H1 (cell line): ENCODE results near the gene NHLH1. TPM values are rescaled to one million over a fixed set of nuclear protein-coding genes. Genes with fewer than 3 reads are reported as not detected.

Source experiments
- CTCF ChIA-PET: fragments of 300-600 bp; sonication (Branson Sonifier 250); formaldehyde crosslinking; loops from one replicate; lab custom pipeline; 2021; ENCODE audit not compliant: partially characterized antibody; lab: Charles Lee
- POLR2A ChIA-PET: fragments of 300-600 bp; sonication (Branson Sonifier 250); formaldehyde crosslinking; loops from one replicate; lab custom pipeline; 2021; ENCODE audit warnings: inconsistent platforms; ENCODE audit not compliant: partially characterized antibody; lab: Charles Lee
- DNase-seq, 2 experiments: peaks; one replicate each; pipeline versions ENCODE4 v3.0.0 to v3.0.0-alpha.2; 2010 to 2022; ENCODE audit warnings: low spot score in 2 of 2, low read depth in 1 of 2, mixed read lengths in 1 of 2
- FAIRE-seq: peaks from 2 replicates; lab custom pipeline; 2011; peaks lifted over from hg19 to GRCh38; lab: Jason Lieb, UNC
- H2AFZ ChIP-seq: 2 replicates; pipeline ENCODE4 v1.8.1; 2012; ENCODE audit warnings: low read length, inconsistent platforms
- H2AK5ac ChIP-seq: 2 replicates; pipeline ENCODE4 v1.6.1; 2013; ENCODE audit warnings: low read depth, low read length
- H2BK120ac ChIP-seq: replicated peaks from 2 replicates; pipeline ENCODE3; 2013; ENCODE audit warnings: low read depth, low read length, inconsistent platforms
- H2BK12ac ChIP-seq: 2 replicates; pipeline ENCODE4 v1.6.1; 2013; ENCODE audit warnings: low read depth, low read length
- H2BK15ac ChIP-seq: 2 replicates; pipeline ENCODE4 v1.6.1; 2013; ENCODE audit warnings: low read length
- H2BK20ac ChIP-seq: 2 replicates; pipeline ENCODE4 v1.6.1; 2013; ENCODE audit warnings: low read length
- H2BK5ac ChIP-seq: 2 replicates; pipeline ENCODE4 v1.6.1; 2013; ENCODE audit warnings: low read depth, low read length
- H3K14ac ChIP-seq: 2 replicates; pipeline ENCODE4 v1.6.1; 2013; ENCODE audit warnings: inconsistent platforms; ENCODE audit not compliant: insufficient read length
- H3K18ac ChIP-seq: 2 replicates; pipeline ENCODE4 v1.6.1; 2013; ENCODE audit warnings: low read length; ENCODE audit errors: extremely low read depth
- H3K23ac ChIP-seq: 2 replicates; pipeline ENCODE4 v1.6.1; 2013; ENCODE audit warnings: inconsistent platforms; ENCODE audit not compliant: insufficient read length
- H3K23me2 ChIP-seq: 2 replicates; pipeline ENCODE4 v1.6.1; 2013; ENCODE audit warnings: low read depth, low read length
- H3K27ac ChIP-seq: 2 replicates; pipeline ENCODE4 v1.6.1; 2011; ENCODE audit warnings: low read depth, low read length, inconsistent platforms
- H3K27me3 ChIP-seq, 4 experiments: replicated peaks in 1 of 4; 1 replicate in 1 of 4; 2 replicates in 3 of 4; pipeline versions ENCODE4 v1.6.1 to v1.8.1; 2011 to 2013; ENCODE audit warnings: low read length in 3 of 4, mild to moderate bottlenecking in 3 of 4, inconsistent platforms in 2 of 4, mixed read lengths in 2 of 4, moderate library complexity in 1 of 4; ENCODE audit not compliant: control insufficient read depth in 3 of 4, insufficient read depth in 3 of 4; ENCODE audit errors: extremely low read depth in 1 of 4
- H3K36me3 ChIP-seq, 4 experiments: 2 replicates each; pipeline versions ENCODE4 v1.6.1 to v1.8.1; 2011 to 2013; ENCODE audit warnings: mild to moderate bottlenecking in 4 of 4, low read length in 3 of 4, moderate library complexity in 2 of 4, control low read depth in 1 of 4, inconsistent platforms in 1 of 4; ENCODE audit not compliant: insufficient read depth in 4 of 4, control insufficient read depth in 2 of 4
- H3K4ac ChIP-seq: replicated peaks from 2 replicates; pipeline ENCODE3; 2013; ENCODE audit warnings: low read length, low read depth, mixed read lengths, inconsistent platforms; ENCODE audit not compliant: insufficient read length
- H3K4me1 ChIP-seq, 4 experiments: replicated peaks in 1 of 4; 1 replicate in 1 of 4; 2 replicates in 3 of 4; pipeline versions ENCODE4 v1.6.1 to v1.8.1; 2011 to 2013; ENCODE audit warnings: low read length in 3 of 4, inconsistent platforms in 2 of 4, mixed read lengths in 1 of 4; ENCODE audit not compliant: insufficient read depth in 4 of 4, control insufficient read depth in 3 of 4
- H3K4me2 ChIP-seq, 2 experiments: 2 replicates each; pipeline versions ENCODE4 v1.6.1 to v1.8.1; 2011 to 2013; ENCODE audit warnings: low read depth in 2 of 2, low read length in 2 of 2, control low read depth in 1 of 2, inconsistent platforms in 1 of 2, mild to moderate bottlenecking in 1 of 2; ENCODE audit not compliant: insufficient read depth in 1 of 2
- H3K4me3 ChIP-seq, 4 experiments: fragments of 200-600, 300-600 bp in 1 of 4; sonication (generic), shearing (Covaris generic), sonication (Bioruptor Twin) in 1 of 4; 2 replicates each; pipeline versions ENCODE4 v1.5.1 to v1.8.1; 2011 to 2016; ENCODE audit warnings: low read length in 4 of 4, low read depth in 3 of 4, control low read depth in 2 of 4, inconsistent platforms in 2 of 4, mild to moderate bottlenecking in 2 of 4, mixed read lengths in 1 of 4, moderate library complexity in 1 of 4; ENCODE audit not compliant: insufficient read depth in 2 of 4; ENCODE audit errors: extremely low read depth in 1 of 4
- H3K56ac ChIP-seq: replicated peaks from 2 replicates; pipeline ENCODE3; 2013; ENCODE audit warnings: low read depth, mild to moderate bottlenecking, mixed read lengths, low read length, inconsistent platforms; ENCODE audit not compliant: insufficient read length
- H3K79me1 ChIP-seq: 2 replicates; pipeline ENCODE4 v1.6.1; 2013; ENCODE audit warnings: low read depth, low read length, control low read depth
- H3K79me2 ChIP-seq, 2 experiments: 2 replicates each; pipeline versions ENCODE4 v1.6.1 to v1.8.1; 2012 to 2013; ENCODE audit warnings: low read length in 2 of 2, mild to moderate bottlenecking in 2 of 2, inconsistent platforms in 1 of 2; ENCODE audit not compliant: insufficient read depth in 2 of 2, control insufficient read depth in 1 of 2
- H3K9ac ChIP-seq, 4 experiments: replicated peaks in 1 of 4; 1 replicate in 1 of 4; 2 replicates in 3 of 4; pipeline versions ENCODE4 v1.6.1 to v1.8.1; 2011 to 2013; ENCODE audit warnings: low read depth in 3 of 4, low read length in 3 of 4, control low read depth in 2 of 4, mild to moderate bottlenecking in 2 of 4, moderate library complexity in 2 of 4, inconsistent platforms in 1 of 4; ENCODE audit errors: extremely low read depth in 1 of 4
- H3K9me3 ChIP-seq, 2 experiments: 2 replicates each; pipeline versions ENCODE4 v1.6.1 to v1.8.1; 2012 to 2013; ENCODE audit warnings: mild to moderate bottlenecking in 2 of 2, moderate library complexity in 2 of 2, control low read depth in 1 of 2, inconsistent platforms in 1 of 2, low read depth in 1 of 2, low read length in 1 of 2, mixed read lengths in 1 of 2; ENCODE audit not compliant: insufficient read depth in 2 of 2
- H4K20me1 ChIP-seq, 2 experiments: replicated peaks in 1 of 2; 2 replicates each; pipeline versions ENCODE3 to v1.8.1; 2011 to 2013; ENCODE audit warnings: inconsistent platforms in 2 of 2, low read length in 2 of 2, mild to moderate bottlenecking in 1 of 2; ENCODE audit not compliant: insufficient read depth in 2 of 2, control insufficient read depth in 1 of 2
- H4K5ac ChIP-seq: 2 replicates; pipeline ENCODE4 v1.6.1; 2013; ENCODE audit warnings: low read length, low read depth, mixed read lengths, inconsistent platforms; ENCODE audit not compliant: insufficient read length
- H4K8ac ChIP-seq: 2 replicates; pipeline ENCODE4 v1.8.0; 2013; ENCODE audit warnings: mild to moderate bottlenecking, moderate library complexity, low read length, inconsistent platforms; ENCODE audit not compliant: insufficient read depth; ENCODE audit errors: extremely low read depth
- H4K91ac ChIP-seq: replicated peaks from 2 replicates; pipeline ENCODE3; 2013; ENCODE audit warnings: low read length, mixed read lengths, inconsistent platforms; ENCODE audit not compliant: insufficient read length
- RBBP5 ChIP-seq: IDR thresholded peaks from 2 replicates; pipeline ENCODE4 v1.7.1; 2012; ENCODE audit warnings: low read depth, mild to moderate bottlenecking, inconsistent platforms, low read length, moderate library complexity, borderline replicate concordance
- TCF12 ChIP-seq: IDR thresholded peaks from 2 replicates; pipeline ENCODE4 v1.6.1; 2011; ENCODE audit warnings: low read depth, mild to moderate bottlenecking, low read length
- WGBS, 2 experiments: shearing (Covaris generic) in 1 of 2; methylation state at CpG; one replicate each; pipeline versions ENCODE4 v1.1.6 to v1.1.7; 2013 to 2015; ENCODE audit warnings: low lambda C conversion rate in 2 of 2, mixed read lengths in 2 of 2, inconsistent platforms in 1 of 2, low coverage in 1 of 2, missing lambda C conversion rate in 1 of 2; ENCODE audit not compliant: insufficient replicate concordance in 2 of 2, insufficient coverage in 1 of 2, insufficient read length in 1 of 2; ENCODE audit errors: extremely low coverage in 1 of 2, missing lambda C conversion rate in 1 of 2; 5-methylcytosine and 5-hydroxymethylcytosine counted together
- polyA plus RNA-seq, 7 experiments: library from polyadenylated mRNA; depleted of rRNA in 3 of 7; stranded (reverse) in 5 of 7; unstranded in 2 of 7; fragments of >200 nt in 5 of 7; fragments of 200-250 nt in 2 of 7; gene quantifications; 1 replicate in 5 of 7; 2 replicates in 1 of 7; 4 replicates in 1 of 7; pipeline versions ENCODE4 v1.2.1 to v1.2.3, GENCODE V29; 2011 to 2013; ENCODE audit warnings: missing spikeins in 2 of 7, mixed read lengths in 2 of 7
- total RNA-seq: library from RNA; stranded (reverse); fragmentation: NEBNext Ultra II Directional; extraction: Animal tissue kit (Norgen Biotek cat#: 25700); gene quantifications from 2 replicates; pipeline ENCODE4 v1.2.1, GENCODE V29; 2021
- TF ChIP-seq, protein P1 (sequence below), 3 experiments: IDR thresholded peaks; 1 replicate in 2 of 3; 2 replicates in 1 of 3; pipeline versions ENCODE4 v1.5.1 to v1.6.1; 2011; ENCODE audit warnings: low read length in 3 of 3, mild to moderate bottlenecking in 3 of 3, inconsistent platforms in 2 of 3, low read depth in 1 of 3, moderate library complexity in 1 of 3; ENCODE audit not compliant: insufficient read depth in 1 of 3; ENCODE audit errors: control extremely low read depth in 1 of 3

Gene NHLH1
- total and polyA plus RNA-seq, 2 of the 8 experiments (the other 6 are each of a cell fraction or from before 2014, with no cell fraction given): 0.39 to 0.91 TPM

DNA sequence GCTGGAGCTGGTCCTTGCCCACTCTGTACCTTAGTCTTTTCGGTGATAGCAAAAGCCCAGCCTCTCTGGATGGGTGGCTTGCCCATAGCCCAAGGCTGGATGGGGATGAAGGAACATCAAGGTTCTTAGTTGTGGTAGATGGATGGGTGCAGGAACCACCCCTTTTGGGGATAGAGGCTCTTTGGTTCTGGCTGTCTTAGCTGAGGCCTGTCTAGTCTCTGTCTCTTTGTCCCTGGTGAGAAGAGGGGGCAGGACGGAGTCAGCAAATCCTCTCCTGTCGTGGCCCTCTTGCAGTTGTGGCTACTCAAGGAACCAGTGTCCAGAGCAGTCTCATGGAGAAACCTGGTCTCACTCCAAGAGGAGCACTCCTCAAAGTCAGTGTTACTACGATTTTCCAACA is 42.0 kb downstream of the NHLH1 start:
- Histone ChIP-seq H3K79me1 (peaks cover 35% of the 10 kb centered on the region), H3K27ac (no peak overlapping the region), H4K91ac (no peak overlapping the region), H4K20me1 (peaks cover 5 to 18% of the 10 kb centered on the region in 2 experiments), H2AK5ac (0 out of 2 replicates have a peak overlapping the region, but pooled peaks have one; percentile 20), H3K23me2 (no peaks in the 10 kb centered on the region), H3K4ac (no peak overlapping the region), H3K9ac (no peak overlapping the region), H3K4me3 (no peak overlapping the region), H2BK120ac (no peak overlapping the region), H2BK20ac (no peak overlapping the region), H3K79me2 (peaks cover 4 to 94% of the 10 kb centered on the region in 2 experiments), H3K9me3 (no peaks in the 10 kb centered on the region), H2BK15ac (no peak overlapping the region), H2AFZ (no peak overlapping the region), H3K56ac (no peak overlapping the region), H3K4me2 (no peak overlapping the region; a peak in 1 of 4 replicates), H3K14ac (no peak overlapping the region), H3K18ac (0 out of 2 replicates have a peak overlapping the region, but pooled peaks have one; percentile 17), H3K36me3 (0 out of 8 replicates have a peak, but pooled peaks cover 0 to 2% (median 0%) of the 10 kb centered on the region in 4 experiments), H4K8ac (no peak overlapping the region), H2BK12ac (no peak overlapping the region), H2BK5ac (peak overlapping the region; percentile 9; the same call in 1 of the 2 replicates), H3K4me1 (peaks cover 14 to 34% (median 28%) of the 10 kb centered on the region in 4 experiments), H4K5ac (no peak overlapping the region), H3K23ac (no peak overlapping the region), H3K27me3 (no peaks in the 10 kb centered on the region)
- no peak for FAIRE-seq
- ChIA-PET POLR2A (interaction anchor here (0.7 to 1.9 kb wide), 4 partner anchors 8 to 124 kb away, joined by 3 to 8 read pairs (median 6); partner anchors contain the start of genes PEX19 and VANGL2), CTCF (interaction anchor here (1.1 to 8.5 kb wide), 8 partner anchors 12 to 117 kb away, joined by 3 to 70 read pairs (median 4); no protein-coding TSS in a partner anchor)
- DNase-seq: peak in 1 of 2 experiments; percentile 37
- WGBS, 2 experiments: 93% methylated on average over 4 of the region's 4 CpGs; no CpG with 5 or more reads in 1 of the 2 experiments
- TF ChIP-seq, protein P1, sequence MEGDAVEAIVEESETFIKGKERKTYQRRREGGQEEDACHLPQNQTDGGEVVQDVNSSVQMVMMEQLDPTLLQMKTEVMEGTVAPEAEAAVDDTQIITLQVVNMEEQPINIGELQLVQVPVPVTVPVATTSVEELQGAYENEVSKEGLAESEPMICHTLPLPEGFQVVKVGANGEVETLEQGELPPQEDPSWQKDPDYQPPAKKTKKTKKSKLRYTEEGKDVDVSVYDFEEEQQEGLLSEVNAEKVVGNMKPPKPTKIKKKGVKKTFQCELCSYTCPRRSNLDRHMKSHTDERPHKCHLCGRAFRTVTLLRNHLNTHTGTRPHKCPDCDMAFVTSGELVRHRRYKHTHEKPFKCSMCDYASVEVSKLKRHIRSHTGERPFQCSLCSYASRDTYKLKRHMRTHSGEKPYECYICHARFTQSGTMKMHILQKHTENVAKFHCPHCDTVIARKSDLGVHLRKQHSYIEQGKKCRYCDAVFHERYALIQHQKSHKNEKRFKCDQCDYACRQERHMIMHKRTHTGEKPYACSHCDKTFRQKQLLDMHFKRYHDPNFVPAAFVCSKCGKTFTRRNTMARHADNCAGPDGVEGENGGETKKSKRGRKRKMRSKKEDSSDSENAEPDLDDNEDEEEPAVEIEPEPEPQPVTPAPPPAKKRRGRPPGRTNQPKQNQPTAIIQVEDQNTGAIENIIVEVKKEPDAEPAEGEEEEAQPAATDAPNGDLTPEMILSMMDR (IDR thresholded peaks at IDR 0.05; ENCODE audit: control extremely low read depth in 1 of 3, insufficient read depth in 1 of 3, low read depth in 1 of 3, low read length in 3 of 3): no peak
- TF ChIP-seq RBBP5 (no peak), TCF12 (no peak)
- TF ChIP-seq, all 59 proteins: peak for 0
